DOHH2 (cell line): ENCODE data around the gene IL22RA1.

ENCODE experiments used
- H3F3A ChIP-seq: fragments of 200-600 bp; sonication (generic), shearing (Covaris generic); 2 replicates; pipeline ENCODE4 v1.6.0; 2016; ENCODE audit warnings: antibody characterized with exemption, mild to moderate bottlenecking; ENCODE audit not compliant: control insufficient read depth, insufficient read depth
- H3K27ac ChIP-seq: fragments of 200-600 bp; sonication (generic); 2 replicates; pipeline ENCODE4 v1.5.1; 2014; ENCODE audit warnings: low read depth, mild to moderate bottlenecking, low read length, moderate library complexity
- H3K27me3 ChIP-seq: fragments of 200-600 bp; sonication (generic); 2 replicates; pipeline ENCODE4 v1.6.1; 2014; ENCODE audit warnings: mild to moderate bottlenecking, low read length, mixed read lengths; ENCODE audit not compliant: control insufficient read depth
- H3K36me3 ChIP-seq: fragments of 200-600 bp; sonication (generic); 2 replicates; pipeline ENCODE4 v1.6.1; 2014; ENCODE audit warnings: mild to moderate bottlenecking, low read length, moderate library complexity, mixed read lengths; ENCODE audit not compliant: control insufficient read depth
- H3K4me1 ChIP-seq: fragments of 200-600 bp; sonication (generic); 2 replicates; pipeline ENCODE4 v1.6.1; 2014; ENCODE audit warnings: mild to moderate bottlenecking, low read length, mixed read lengths; ENCODE audit not compliant: control insufficient read depth
- H3K4me2 ChIP-seq: fragments of 200-600 bp; sonication (generic); 2 replicates; pipeline ENCODE4 v1.6.0; 2014; ENCODE audit warnings: mild to moderate bottlenecking, low read length, moderate library complexity
- H3K4me3 ChIP-seq: fragments of 200-600 bp; sonication (generic); 2 replicates; pipeline ENCODE4 v1.5.1; 2014; ENCODE audit warnings: mild to moderate bottlenecking, low read length, mixed read lengths
- H3K79me2 ChIP-seq: fragments of 200-600 bp; sonication (generic); 2 replicates; pipeline ENCODE4 v1.6.1; 2014; ENCODE audit warnings: mild to moderate bottlenecking, low read length, mixed read lengths; ENCODE audit not compliant: control insufficient read depth
- H3K9me2 ChIP-seq: fragments of 200-600 bp; sonication (generic); replicated peaks from 2 replicates; pipeline ENCODE4 v1.6.1; 2014; ENCODE audit warnings: mild to moderate bottlenecking, low read length, mixed read lengths; ENCODE audit not compliant: control insufficient read depth
- H3K9me3 ChIP-seq: fragments of 200-600 bp; sonication (generic); 2 replicates; pipeline ENCODE4 v1.6.1; 2014; ENCODE audit warnings: antibody characterized with exemption, low read length, mixed read lengths; ENCODE audit not compliant: control insufficient read depth, insufficient read depth
- H4K20me1 ChIP-seq: fragments of 200-600 bp; sonication (generic); 2 replicates; pipeline ENCODE4 v1.6.0; 2014; ENCODE audit warnings: low read depth, mild to moderate bottlenecking, antibody characterized with exemption, low read length, moderate library complexity; ENCODE audit not compliant: control insufficient read depth, insufficient read depth
- EZH2phosphoT487 ChIP-seq: fragments of 200-600 bp; sonication (generic); IDR thresholded peaks from 2 replicates; pipeline ENCODE4 v1.6.1; 2017; ENCODE audit warnings: borderline replicate concordance, mild to moderate bottlenecking, antibody characterized with exemption, low read length, moderate library complexity, mixed read lengths
- TF ChIP-seq, protein P1 (sequence below): fragments of 200-600 bp; sonication (generic); IDR thresholded peaks from one replicate; pipeline ENCODE4 v1.5.1; 2014; ENCODE audit warnings: antibody characterized with exemption, mild to moderate bottlenecking, low read depth, low read length; ENCODE audit not compliant: poor library complexity, severe bottlenecking

The IL22RA1 gene

DNA sequence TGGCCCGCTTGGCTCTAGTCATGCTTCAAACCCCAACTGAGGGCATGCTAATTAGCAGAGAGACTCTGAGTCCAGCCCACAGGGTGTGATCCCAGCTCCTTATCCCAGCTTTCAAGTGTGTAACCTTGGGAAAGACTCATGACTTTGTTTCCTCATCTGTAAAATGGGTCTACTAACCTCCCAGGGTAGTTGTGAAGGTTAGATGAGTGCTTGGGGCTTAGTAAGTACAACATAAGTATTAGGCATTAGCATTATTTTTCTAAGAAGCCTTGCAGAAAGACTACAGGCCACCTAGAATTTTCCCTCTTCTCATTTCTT is 33.8 kb downstream of the IL22RA1 start:
- Histone ChIP-seq H3F3A (no peaks in the 10 kb centered on the region), H4K20me1 (no peaks in the 10 kb centered on the region), H3K4me2 (no peak overlapping the region), H3K4me3 (no peak overlapping the region), H3K36me3 (no peaks in the 10 kb centered on the region), H3K9me3 (no peaks in the 10 kb centered on the region), H3K9me2 (no peaks in the 10 kb centered on the region), H3K27ac (no peak overlapping the region), H3K27me3 (peaks cover 20% of the 10 kb centered on the region), H3K79me2 (no peaks in the 10 kb centered on the region), H3K4me1 (no peaks in the 10 kb centered on the region)
- no peak for TF ChIP-seq EZH2phosphoT487
- TF ChIP-seq, protein P1, sequence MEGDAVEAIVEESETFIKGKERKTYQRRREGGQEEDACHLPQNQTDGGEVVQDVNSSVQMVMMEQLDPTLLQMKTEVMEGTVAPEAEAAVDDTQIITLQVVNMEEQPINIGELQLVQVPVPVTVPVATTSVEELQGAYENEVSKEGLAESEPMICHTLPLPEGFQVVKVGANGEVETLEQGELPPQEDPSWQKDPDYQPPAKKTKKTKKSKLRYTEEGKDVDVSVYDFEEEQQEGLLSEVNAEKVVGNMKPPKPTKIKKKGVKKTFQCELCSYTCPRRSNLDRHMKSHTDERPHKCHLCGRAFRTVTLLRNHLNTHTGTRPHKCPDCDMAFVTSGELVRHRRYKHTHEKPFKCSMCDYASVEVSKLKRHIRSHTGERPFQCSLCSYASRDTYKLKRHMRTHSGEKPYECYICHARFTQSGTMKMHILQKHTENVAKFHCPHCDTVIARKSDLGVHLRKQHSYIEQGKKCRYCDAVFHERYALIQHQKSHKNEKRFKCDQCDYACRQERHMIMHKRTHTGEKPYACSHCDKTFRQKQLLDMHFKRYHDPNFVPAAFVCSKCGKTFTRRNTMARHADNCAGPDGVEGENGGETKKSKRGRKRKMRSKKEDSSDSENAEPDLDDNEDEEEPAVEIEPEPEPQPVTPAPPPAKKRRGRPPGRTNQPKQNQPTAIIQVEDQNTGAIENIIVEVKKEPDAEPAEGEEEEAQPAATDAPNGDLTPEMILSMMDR, result no peak

DNA sequence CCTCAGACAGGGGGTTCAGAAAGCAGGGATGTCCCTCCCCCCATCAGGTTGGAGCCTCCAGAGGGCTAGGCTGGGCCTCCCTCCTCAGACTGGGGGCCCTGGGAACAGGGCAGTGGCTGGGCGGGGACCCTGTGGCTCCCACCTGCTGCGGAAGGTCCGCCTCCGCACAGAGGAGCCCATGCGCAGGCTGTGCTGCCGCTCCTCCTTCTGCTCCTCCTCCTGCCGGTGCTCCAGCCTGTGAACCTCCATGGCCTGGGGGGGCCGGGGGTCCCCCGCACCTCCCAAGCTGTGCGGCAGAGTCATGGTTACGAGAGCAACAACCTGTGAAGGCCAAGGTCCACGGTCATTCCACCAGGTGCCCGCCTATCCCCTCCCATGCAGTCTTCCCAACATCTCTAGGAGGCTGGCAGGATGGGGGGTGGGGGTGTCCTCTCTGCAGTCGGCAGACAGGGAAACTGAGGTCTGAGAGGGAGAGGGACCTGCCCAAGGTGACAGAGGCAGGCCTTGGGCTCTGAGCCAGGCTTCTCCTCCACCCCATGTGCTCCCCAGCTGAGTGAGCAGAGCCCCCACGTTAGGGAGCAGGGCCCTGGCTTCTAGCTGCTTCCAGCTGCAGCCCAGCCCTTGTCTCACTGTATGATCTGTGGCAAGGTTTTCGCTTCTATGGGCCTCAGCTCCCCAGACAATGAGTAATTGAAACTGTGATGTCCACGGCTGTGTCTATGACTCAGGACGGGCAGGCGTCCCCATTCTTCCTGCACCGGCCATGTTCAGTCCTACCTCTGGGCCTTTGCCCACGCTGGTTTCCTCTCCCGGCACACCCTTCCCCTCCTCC is 34.4 kb downstream of the IL22RA1 start:
- Histone ChIP-seq H3F3A (no peaks in the 10 kb centered on the region), H3K27me3 (peaks cover 14% of the 10 kb centered on the region), H3K4me3 (no peak overlapping the region), H3K9me2 (no peaks in the 10 kb centered on the region), H3K79me2 (no peaks in the 10 kb centered on the region), H3K4me2 (no peak overlapping the region), H3K36me3 (no peaks in the 10 kb centered on the region), H3K4me1 (no peaks in the 10 kb centered on the region), H4K20me1 (no peaks in the 10 kb centered on the region), H3K9me3 (no peaks in the 10 kb centered on the region), H3K27ac (no peak overlapping the region)
- TF ChIP-seq, protein P1, result no peak
- no peak for TF ChIP-seq EZH2phosphoT487

DNA sequence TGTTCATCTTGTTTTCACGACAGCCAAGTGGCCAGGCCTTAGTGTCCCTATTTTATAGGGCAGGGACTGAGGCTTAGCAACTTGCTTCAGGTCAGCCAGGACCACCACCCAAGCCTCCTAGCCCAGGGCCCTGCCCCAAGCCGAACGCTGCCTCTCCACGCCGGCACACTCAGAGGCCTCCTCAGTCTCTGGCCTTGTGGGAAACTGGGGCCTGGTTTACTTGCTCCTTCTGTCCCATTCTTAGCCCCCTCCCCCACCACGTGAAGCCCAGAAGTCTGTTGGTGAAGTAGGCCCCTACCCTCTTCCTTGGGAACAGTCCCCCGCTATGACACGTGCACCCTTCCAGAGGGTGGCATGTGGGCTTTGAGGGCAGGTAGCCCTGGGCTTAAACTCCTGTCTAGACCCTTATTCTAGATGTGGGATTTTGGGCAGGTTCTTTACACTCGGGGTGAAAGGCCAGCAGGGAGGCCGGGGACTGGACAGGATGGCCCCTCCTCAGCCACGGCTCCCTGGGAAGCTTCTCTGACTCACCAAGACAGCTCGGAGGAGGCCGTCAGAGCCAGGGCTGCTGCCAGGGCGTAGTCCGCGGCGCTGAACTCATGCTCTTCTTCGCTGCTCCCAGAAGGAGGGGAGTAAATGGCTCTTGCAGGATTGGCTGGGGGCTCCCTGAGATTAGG is 35.3 kb downstream of the IL22RA1 start:
- Histone ChIP-seq H3K27ac (no peak overlapping the region), H3F3A (no peaks in the 10 kb centered on the region), H3K9me3 (no peaks in the 10 kb centered on the region), H3K79me2 (no peaks in the 10 kb centered on the region), H3K4me3 (no peak overlapping the region), H3K4me1 (no peaks in the 10 kb centered on the region), H3K9me2 (no peaks in the 10 kb centered on the region), H4K20me1 (no peaks in the 10 kb centered on the region), H3K27me3 (peaks cover 9% of the 10 kb centered on the region), H3K4me2 (no peak overlapping the region), H3K36me3 (no peaks in the 10 kb centered on the region)
- TF ChIP-seq EZH2phosphoT487, result no peak
- TF ChIP-seq, protein P1, result no peak
